ENCODE results near the gene SPG7.

DNA sequence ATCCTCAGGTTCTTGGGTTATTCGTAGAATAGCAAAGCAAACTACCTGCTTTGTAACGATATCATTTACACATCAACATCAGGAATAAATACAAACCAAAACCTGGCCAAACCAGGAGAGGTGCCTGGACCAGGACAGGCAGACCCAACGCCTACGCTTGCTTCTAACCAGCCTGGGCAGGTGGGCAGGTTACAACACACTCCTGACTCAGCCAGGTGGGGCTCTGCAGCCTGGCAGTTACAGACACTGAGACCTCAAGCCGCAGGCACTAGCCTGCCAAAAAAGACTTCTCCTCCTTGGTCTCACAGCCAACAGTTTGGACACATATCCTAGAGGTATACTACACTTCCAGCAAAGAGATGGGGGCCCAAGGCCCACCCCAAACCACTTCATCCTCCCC is 31.8 kb upstream of the SPG7 start:
- no peak for TF ChIP-seq SP1 (CRISPR knock-in tag; conservative IDR thresholded peaks at IDR 0.05)
- no peak for TF ChIP-seq OVOL2 (CRISPR knock-in tag; IDR thresholded peaks at IDR 0.05; ENCODE audit: borderline replicate concordance)
- TF ChIP-seq ESRRA (CRISPR knock-in tag; IDR thresholded peaks at IDR 0.05; ENCODE audit: borderline replicate concordance) = no peak
- TF ChIP-seq, protein P1, sequence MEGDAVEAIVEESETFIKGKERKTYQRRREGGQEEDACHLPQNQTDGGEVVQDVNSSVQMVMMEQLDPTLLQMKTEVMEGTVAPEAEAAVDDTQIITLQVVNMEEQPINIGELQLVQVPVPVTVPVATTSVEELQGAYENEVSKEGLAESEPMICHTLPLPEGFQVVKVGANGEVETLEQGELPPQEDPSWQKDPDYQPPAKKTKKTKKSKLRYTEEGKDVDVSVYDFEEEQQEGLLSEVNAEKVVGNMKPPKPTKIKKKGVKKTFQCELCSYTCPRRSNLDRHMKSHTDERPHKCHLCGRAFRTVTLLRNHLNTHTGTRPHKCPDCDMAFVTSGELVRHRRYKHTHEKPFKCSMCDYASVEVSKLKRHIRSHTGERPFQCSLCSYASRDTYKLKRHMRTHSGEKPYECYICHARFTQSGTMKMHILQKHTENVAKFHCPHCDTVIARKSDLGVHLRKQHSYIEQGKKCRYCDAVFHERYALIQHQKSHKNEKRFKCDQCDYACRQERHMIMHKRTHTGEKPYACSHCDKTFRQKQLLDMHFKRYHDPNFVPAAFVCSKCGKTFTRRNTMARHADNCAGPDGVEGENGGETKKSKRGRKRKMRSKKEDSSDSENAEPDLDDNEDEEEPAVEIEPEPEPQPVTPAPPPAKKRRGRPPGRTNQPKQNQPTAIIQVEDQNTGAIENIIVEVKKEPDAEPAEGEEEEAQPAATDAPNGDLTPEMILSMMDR (IDR thresholded peaks at IDR 0.05) = no peak
- TF ChIP-seq ETV6 (CRISPR knock-in tag; IDR thresholded peaks at IDR 0.05) = no peak
- no peak for TF ChIP-seq TEAD4 (CRISPR knock-in tag; IDR thresholded peaks at IDR 0.05)
- TF ChIP-seq, protein P2, sequence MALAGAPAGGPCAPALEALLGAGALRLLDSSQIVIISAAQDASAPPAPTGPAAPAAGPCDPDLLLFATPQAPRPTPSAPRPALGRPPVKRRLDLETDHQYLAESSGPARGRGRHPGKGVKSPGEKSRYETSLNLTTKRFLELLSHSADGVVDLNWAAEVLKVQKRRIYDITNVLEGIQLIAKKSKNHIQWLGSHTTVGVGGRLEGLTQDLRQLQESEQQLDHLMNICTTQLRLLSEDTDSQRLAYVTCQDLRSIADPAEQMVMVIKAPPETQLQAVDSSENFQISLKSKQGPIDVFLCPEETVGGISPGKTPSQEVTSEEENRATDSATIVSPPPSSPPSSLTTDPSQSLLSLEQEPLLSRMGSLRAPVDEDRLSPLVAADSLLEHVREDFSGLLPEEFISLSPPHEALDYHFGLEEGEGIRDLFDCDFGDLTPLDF (CRISPR knock-in tag; IDR thresholded peaks at IDR 0.05) = no peak
- no peak for TF ChIP-seq ZNF416 (CRISPR knock-in tag; IDR thresholded peaks at IDR 0.05)
- TF ChIP-seq, protein P3, sequence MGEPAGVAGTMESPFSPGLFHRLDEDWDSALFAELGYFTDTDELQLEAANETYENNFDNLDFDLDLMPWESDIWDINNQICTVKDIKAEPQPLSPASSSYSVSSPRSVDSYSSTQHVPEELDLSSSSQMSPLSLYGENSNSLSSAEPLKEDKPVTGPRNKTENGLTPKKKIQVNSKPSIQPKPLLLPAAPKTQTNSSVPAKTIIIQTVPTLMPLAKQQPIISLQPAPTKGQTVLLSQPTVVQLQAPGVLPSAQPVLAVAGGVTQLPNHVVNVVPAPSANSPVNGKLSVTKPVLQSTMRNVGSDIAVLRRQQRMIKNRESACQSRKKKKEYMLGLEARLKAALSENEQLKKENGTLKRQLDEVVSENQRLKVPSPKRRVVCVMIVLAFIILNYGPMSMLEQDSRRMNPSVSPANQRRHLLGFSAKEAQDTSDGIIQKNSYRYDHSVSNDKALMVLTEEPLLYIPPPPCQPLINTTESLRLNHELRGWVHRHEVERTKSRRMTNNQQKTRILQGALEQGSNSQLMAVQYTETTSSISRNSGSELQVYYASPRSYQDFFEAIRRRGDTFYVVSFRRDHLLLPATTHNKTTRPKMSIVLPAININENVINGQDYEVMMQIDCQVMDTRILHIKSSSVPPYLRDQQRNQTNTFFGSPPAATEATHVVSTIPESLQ (CRISPR knock-in tag; IDR thresholded peaks at IDR 0.05) = no peak
- TF ChIP-seq, protein P4, sequence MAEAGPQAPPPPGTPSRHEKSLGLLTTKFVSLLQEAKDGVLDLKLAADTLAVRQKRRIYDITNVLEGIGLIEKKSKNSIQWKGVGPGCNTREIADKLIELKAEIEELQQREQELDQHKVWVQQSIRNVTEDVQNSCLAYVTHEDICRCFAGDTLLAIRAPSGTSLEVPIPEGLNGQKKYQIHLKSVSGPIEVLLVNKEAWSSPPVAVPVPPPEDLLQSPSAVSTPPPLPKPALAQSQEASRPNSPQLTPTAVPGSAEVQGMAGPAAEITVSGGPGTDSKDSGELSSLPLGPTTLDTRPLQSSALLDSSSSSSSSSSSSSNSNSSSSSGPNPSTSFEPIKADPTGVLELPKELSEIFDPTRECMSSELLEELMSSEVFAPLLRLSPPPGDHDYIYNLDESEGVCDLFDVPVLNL (CRISPR knock-in tag; IDR thresholded peaks at IDR 0.05; ENCODE audit: borderline replicate concordance, low read depth) = no peak
- TF ChIP-seq, protein P5, sequence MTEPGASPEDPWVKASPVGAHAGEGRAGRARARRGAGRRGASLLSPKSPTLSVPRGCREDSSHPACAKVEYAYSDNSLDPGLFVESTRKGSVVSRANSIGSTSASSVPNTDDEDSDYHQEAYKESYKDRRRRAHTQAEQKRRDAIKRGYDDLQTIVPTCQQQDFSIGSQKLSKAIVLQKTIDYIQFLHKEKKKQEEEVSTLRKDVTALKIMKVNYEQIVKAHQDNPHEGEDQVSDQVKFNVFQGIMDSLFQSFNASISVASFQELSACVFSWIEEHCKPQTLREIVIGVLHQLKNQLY (CRISPR knock-in tag; IDR thresholded peaks at IDR 0.05) = no peak

Measured in WTC11 (cell line).